Measurements from ENCODE around the gene SETD2.
A peak's percentile ranks its signal among the peaks of the same experiment; 100 is the strongest.

The SETD2 gene

GRCh38 chr3:46979958-46980497 is 183.9 kb downstream of the SETD2 start:
- DNase-seq (ENCODE audit: low read depth) = no peak

DNA sequence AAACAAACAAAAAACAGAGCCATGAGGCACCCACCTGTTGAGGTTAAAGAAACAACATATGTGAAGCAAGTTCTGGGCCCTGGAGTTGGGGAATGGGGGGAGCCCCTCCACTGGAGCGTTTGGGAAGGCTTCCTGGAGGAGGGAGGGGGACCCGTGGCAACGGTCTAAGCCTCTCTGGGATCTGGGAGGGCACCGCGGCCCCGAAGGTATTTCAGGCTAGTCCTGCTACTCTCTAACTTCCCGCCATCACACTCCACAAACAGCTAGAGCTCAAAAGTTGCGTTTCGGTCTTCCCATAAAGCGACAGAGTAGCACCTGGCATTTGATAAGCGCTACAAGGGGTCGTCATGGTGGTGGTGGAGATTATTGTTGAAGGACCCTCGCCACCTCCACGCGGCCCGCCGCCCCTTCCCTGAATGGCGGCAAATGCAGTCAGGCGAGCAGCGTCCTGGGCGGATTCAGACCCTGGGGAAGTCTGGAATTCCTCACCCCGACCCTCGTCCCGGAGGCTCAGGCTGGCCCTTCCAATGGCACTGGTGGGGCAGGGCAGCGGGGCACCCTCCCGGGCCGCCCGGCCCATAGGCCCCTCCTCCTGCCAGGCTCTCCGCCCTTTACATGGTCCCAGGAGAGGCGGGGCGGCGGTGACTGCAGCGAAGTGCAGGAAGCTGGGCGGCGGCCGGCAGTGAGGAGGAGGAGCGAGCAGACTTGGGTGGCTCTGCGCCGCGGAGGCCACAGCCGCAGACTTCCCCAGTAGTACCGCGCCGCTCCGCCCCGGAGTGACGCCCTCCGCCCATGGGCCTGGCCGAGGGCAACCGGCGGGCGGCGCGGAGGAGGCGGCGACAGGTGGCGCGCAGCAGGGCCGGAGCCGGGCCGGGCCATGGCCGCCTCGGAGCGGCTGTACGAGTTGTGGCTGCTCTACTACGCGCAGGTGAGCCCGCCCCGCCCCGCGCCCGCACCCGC is 184.6 kb downstream of the SETD2 start, which contains the start of gene NBEAL2:
TSS of gene NBEAL2 (plus strand) at position 682 of the 960 bp plus-strand sequence. CDS start at position 878, 196 bp downstream.
- peak; percentile 90 for DNase-seq (ENCODE audit: low read depth)

DNA sequence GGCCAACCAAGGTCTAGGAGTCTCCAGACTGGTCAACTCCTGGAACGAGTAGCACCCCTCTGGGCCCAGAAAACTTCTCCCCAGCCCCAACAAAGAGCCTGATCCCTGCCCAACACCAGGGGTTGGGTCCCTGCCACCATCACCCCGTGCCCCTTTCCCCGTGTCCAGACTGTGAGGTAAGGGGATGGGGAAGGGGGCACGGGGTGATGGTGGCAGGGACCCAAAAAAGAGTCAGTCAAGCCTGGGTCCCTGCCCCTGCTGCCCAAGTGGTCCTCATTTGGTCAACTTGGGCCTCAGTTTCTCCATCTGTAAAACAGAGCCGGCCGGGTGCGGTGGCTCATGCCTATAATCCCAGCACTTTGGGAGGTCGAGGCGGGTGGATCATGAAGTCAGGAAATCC is 185.5 kb downstream of the SETD2 start:
- no peak for DNase-seq (ENCODE audit: low read depth)

- DNase-seq (ENCODE audit: low read depth) = no peak
Observed at GRCh38 chr3:46977811-46978195, 186.1 kb downstream of the SETD2 start.

DNA sequence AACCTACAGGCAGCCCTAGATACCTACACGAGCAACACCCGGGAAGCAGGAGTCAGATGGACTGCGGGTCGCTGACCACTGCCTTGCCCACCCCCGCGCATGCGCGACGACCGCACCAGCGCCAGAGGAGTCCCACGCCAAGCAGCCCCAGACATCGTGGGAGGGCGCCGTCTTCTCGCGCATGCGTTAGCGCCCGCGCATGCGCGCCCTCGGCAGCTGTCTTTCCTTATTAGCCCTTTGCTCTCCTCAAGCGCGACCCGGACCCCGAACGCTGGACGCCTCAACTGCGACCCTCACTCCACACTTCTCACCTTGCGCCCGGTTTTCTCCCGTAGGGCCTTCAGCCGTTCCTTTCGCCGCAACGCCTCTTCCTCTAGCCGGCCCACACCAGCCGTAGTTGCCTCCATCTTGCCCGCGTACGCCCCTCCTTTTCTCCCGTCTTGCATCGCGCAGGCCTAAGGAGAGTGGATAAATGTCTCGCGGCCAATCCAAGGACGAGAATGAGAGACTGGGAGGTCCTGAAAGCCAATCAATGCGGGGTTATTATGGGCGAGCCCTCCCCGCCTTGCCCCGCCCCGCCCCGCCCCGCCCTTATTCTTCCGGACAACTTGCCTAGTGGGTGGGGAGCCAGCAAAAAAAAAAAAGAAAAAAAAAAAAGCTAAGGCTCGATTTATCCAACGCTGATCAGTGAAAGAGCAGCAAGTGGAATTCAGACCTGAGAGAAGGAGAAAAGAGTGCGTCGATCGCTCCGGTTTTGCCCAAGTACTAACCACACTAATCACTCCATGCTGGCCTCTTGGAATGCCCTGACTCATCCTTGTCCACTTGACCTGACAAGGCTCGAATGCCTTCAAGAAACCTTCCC is 187.4 kb downstream of the SETD2 start, which contains the start of gene CCDC12:
TSS of gene CCDC12 (minus strand) at position 420 of the 865 bp plus-strand sequence. CDS start at position 407, 13 bp downstream.
- DNase-seq (ENCODE audit: low read depth) = peak; percentile 82

DNA sequence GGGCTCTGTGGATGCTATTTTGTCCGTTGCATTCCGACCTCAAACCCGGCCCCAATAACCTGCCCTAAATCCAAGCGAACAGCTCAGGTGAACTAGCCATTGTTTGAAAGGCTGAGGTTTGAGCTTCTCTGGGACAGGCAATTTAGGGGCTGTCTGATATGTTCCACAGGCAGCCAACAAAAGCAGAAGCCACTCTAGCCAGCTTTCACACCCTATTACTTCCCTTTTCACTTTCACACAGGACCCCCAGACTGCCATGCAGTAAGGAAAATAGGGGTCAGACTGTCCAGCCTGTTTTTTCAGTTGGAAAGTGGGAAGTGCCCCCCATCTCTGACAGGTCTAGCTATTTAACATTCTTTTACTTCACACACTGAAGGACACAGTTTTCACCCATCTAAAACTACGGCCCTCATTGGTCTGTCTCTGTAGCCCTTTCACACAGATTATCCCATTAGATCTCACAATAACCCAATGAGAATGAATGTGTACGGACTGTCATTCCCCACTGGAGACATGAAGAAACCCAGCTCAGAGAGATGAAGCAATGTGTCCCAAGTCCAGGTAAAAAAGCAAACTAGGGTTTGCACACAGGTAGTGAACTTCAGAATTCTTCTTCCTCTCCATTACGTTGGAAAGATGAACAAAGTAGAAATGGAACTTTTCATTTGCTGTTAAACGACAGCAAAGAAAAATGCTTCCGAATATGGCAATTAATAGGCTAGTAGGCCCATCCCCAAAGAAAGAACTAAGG is 189.3 kb downstream of the SETD2 start:
- DNase-seq (ENCODE audit: low read depth) = no peak

GRCh38 chr3:46972396-46972795 is 191.5 kb downstream of the SETD2 start:
- no peak for DNase-seq (ENCODE audit: low read depth)

- no peak for DNase-seq (ENCODE audit: low read depth)
Observed at GRCh38 chr3:46971742-46972141, 192.2 kb downstream of the SETD2 start.

DNA sequence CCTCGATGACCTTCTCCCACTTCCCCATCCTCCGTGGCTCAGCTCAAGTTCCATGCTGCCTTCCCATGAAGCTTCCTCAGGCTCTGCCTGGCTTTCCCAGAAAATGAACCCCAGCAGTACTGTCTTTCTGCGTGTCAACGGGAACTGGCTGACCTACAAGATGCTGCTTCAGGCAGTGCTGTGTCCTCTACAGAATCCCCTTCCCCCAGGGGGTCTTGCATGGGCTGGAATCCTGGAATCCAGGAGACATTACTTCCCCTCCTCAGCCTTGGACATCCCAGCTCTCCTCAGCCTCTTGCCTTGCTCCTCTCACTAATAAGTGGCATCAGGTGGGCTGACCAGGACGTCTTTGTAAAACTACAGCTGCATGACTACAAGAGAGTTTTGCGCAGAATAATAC is 192.8 kb downstream of the SETD2 start:
- DNase-seq (ENCODE audit: low read depth) = no peak

GRCh38 chr3:46970391-46971091 is 193.4 kb downstream of the SETD2 start:
- DNase-seq (ENCODE audit: low read depth) = no peak

- no peak for DNase-seq (ENCODE audit: low read depth)
Observed at GRCh38 chr3:46968783-46969428, 195.0 kb downstream of the SETD2 start.

GRCh38 chr3:46966811-46967210 is 197.1 kb downstream of the SETD2 start:
- no peak for DNase-seq (ENCODE audit: low read depth)

All from stimulated activated CD8-positive, alpha-beta memory T cell treated with anti-CD3 and anti-CD28 coated beads, Interleukin-7, amount 100 ng/mL, for 24 hours (primary cell).